HL-60 (cell line): ENCODE results near the gene CEP350.
A peak's percentile ranks its signal among the peaks of the same experiment; 100 is the strongest.

ENCODE experiments used
- DNase-seq, 2 experiments: peaks; one replicate each; pipeline ENCODE4 v3.0.0-alpha.2; 2010 to 2020; ENCODE audit warnings: low read depth in 1 of 2, low spot score in 1 of 2
- H3K27ac ChIP-seq: fragments of 250-450 bp; sonication (Bioruptor Pico); replicated peaks from 2 replicates; pipeline ENCODE4 v1.5.1; 2020; ENCODE audit warnings: mild to moderate bottlenecking, moderate library complexity
- H3K27me3 ChIP-seq: fragments of 250-450 bp; sonication (Bioruptor Pico); 2 replicates; pipeline ENCODE4 v1.5.1; 2021; ENCODE audit warnings: mild to moderate bottlenecking, moderate library complexity; ENCODE audit not compliant: insufficient read depth, poor library complexity, severe bottlenecking
- H3K4me3 ChIP-seq: replicated peaks from 2 replicates; pipeline ENCODE4 v1.5.1; 2011; ENCODE audit warnings: mild to moderate bottlenecking, control low read depth, low read length; ENCODE audit not compliant: insufficient read depth
- CTCF ChIP-seq: IDR thresholded peaks from one replicate; pipeline ENCODE4 v1.5.1; 2011; ENCODE audit warnings: low read length, control low read depth, inconsistent platforms; ENCODE audit not compliant: insufficient read depth
- GABPA ChIP-seq: IDR thresholded peaks from 2 replicates; pipeline ENCODE4 v1.6.1; 2012; ENCODE audit warnings: low read depth
- POLR2AphosphoS5 ChIP-seq: IDR thresholded peaks from 2 replicates; pipeline ENCODE4 v1.6.1; 2012; ENCODE audit warnings: low read depth
- REST ChIP-seq: IDR thresholded peaks from 2 replicates; pipeline ENCODE4 v1.6.1; 2012; ENCODE audit warnings: low read depth; ENCODE audit not compliant: insufficient replicate concordance
- SPI1 ChIP-seq: IDR thresholded peaks from 2 replicates; pipeline ENCODE4 v1.6.1; 2012; ENCODE audit warnings: low read depth, mild to moderate bottlenecking, borderline replicate concordance

CEP350 gene

GRCh38 chr1:179996099-179996498 lies 41.5 kb downstream of the CEP350 start:
- TF ChIP-seq CTCF (no peak), POLR2AphosphoS5 (no peak), SPI1 (no peak), GABPA (no peak), REST (no peak)
- Histone ChIP-seq H3K27ac (no peak overlapping the region), H3K27me3 (no peaks in the 10 kb centered on the region), H3K4me3 (no peak overlapping the region)
- DNase-seq, result no peak

GRCh38 chr1:180000575-180000974 lies 46.0 kb downstream of the CEP350 start:
- Histone ChIP-seq H3K4me3 (no peak overlapping the region), H3K27me3 (no peaks in the 10 kb centered on the region), H3K27ac (peak overlapping the region; percentile 31)
- TF ChIP-seq GABPA (no peak), CTCF (no peak), SPI1 (no peak), REST (no peak), POLR2AphosphoS5 (no peak)
- DNase-seq, result peak; percentile 7 to 10

GRCh38 chr1:180002437-180002836 lies 47.8 kb downstream of the CEP350 start:
- H3K4me3 ChIP-seq, result no peak overlapping the region
- DNase-seq, result no peak
- TF ChIP-seq CTCF (no peak), REST (no peak), SPI1 (no peak), POLR2AphosphoS5 (no peak), GABPA (no peak)
- H3K27me3 ChIP-seq, result no peaks in the 10 kb centered on the region
- H3K27ac ChIP-seq, result no peak overlapping the region
